RWPE2 (cell line): ENCODE results near the gene GUK1.

ENCODE experiments used
- ATAC-seq: fragments of 200-7000 bp; cut with Tn5 transposase; 3 replicates; pipeline ENCODE4 v1.9.1; 2021; ENCODE audit warnings: low read depth
- DNase-seq: peaks from one replicate; pipeline ENCODE4 v3.0.0-alpha.2; 2020; ENCODE audit warnings: low spot score
- H3K27ac ChIP-seq: fragments of 450-650 bp; 2 replicates; pipeline ENCODE4 v1.5.1; 2017; ENCODE audit warnings: mild to moderate bottlenecking; ENCODE audit not compliant: poor library complexity, severe bottlenecking
- H3K27me3 ChIP-seq: fragments of 250-450 bp; sonication (Bioruptor Pico); 2 replicates; pipeline ENCODE4 v1.5.1; 2021; ENCODE audit warnings: mild to moderate bottlenecking, moderate library complexity; ENCODE audit not compliant: insufficient read depth, poor library complexity, severe bottlenecking
- H3K36me3 ChIP-seq: fragments of 250-450 bp; sonication (Bioruptor Pico); 2 replicates; pipeline ENCODE4 v1.5.1; 2020; ENCODE audit warnings: low read depth, mild to moderate bottlenecking, moderate library complexity
- H3K4me1 ChIP-seq: fragments of 250-450 bp; sonication (Bioruptor Pico); 2 replicates; pipeline ENCODE4 v1.5.1; 2021; ENCODE audit warnings: mild to moderate bottlenecking, moderate library complexity; ENCODE audit not compliant: insufficient read depth, poor library complexity, severe bottlenecking
- H3K4me3 ChIP-seq: fragments of 250-450 bp; sonication (Bioruptor Pico); 2 replicates; pipeline ENCODE4 v1.5.1; 2021; ENCODE audit warnings: mild to moderate bottlenecking, moderate library complexity; ENCODE audit not compliant: severe bottlenecking
- H3K9me3 ChIP-seq: fragments of 250-450 bp; sonication (Bioruptor Pico); 2 replicates; pipeline ENCODE4 v1.5.1; 2021; ENCODE audit warnings: mild to moderate bottlenecking, moderate library complexity; ENCODE audit not compliant: severe bottlenecking
- TF ChIP-seq, protein P1 (sequence below): fragments of 450-650 bp; IDR thresholded peaks from one replicate; pipeline ENCODE4 v1.5.1; 2017; ENCODE audit warnings: mild to moderate bottlenecking, moderate library complexity; ENCODE audit not compliant: poor library complexity, severe bottlenecking

GUK1 gene

DNA sequence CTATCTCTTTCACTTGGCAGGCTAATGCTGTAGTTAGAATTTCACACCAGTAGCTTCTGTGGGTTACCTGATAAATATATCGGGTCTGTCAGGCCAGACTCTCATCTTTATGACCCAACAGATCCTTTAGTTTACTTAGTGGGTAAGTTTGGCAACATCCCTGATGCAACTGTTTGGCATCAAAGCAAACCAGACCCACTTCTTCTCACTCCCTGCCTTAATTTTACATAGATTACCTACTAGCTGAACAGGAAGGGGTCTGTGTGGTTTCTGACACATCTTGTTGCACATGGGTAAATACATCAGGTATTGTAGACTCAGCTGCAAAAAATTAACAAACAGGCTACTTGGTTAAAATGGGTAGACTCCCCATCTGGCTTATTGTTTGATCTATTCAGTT, 3.2 kb upstream of the GUK1 start:
- Histone ChIP-seq H3K9me3 (no peaks in the 10 kb centered on the region), H3K36me3 (peaks cover 6% of the 10 kb centered on the region), H3K4me1 (no peaks in the 10 kb centered on the region), H3K27ac (no peak overlapping the region), H3K4me3 (no peak overlapping the region), H3K27me3 (no peaks in the 10 kb centered on the region)
- ATAC-seq (no peak), DNase-seq (no peak)
- TF ChIP-seq, protein P1, sequence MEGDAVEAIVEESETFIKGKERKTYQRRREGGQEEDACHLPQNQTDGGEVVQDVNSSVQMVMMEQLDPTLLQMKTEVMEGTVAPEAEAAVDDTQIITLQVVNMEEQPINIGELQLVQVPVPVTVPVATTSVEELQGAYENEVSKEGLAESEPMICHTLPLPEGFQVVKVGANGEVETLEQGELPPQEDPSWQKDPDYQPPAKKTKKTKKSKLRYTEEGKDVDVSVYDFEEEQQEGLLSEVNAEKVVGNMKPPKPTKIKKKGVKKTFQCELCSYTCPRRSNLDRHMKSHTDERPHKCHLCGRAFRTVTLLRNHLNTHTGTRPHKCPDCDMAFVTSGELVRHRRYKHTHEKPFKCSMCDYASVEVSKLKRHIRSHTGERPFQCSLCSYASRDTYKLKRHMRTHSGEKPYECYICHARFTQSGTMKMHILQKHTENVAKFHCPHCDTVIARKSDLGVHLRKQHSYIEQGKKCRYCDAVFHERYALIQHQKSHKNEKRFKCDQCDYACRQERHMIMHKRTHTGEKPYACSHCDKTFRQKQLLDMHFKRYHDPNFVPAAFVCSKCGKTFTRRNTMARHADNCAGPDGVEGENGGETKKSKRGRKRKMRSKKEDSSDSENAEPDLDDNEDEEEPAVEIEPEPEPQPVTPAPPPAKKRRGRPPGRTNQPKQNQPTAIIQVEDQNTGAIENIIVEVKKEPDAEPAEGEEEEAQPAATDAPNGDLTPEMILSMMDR: no peak

DNA sequence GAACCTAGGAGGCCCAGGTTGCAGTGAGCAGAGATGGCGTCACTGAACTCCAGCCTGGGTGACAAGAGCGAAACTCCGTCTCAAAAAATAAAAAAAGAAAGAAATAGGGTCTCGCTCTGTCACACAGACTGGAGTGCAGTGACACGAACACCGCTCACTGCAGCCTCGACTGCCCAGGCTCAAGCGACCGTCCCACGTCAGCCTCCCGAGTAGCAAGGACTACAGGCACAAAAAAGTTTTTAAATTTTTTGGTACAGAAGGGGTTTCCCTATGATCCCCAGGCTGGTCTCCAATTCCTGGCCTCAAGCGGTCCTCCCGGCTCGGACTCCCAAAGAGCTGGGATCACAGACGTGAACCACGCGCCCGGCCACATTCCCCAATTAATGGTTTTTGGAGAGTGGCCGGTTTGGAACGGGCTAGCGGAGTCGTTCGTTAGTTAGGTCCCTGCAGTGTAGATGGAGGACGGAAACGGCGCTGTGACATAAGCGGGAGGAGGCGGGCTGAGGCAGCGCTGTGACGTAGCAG, 611 bp upstream of the GUK1 start:
- Histone ChIP-seq H3K27ac (peak overlapping the region; percentile 69), H3K4me3 (peak overlapping the region; percentile 92), H3K9me3 (no peaks in the 10 kb centered on the region), H3K27me3 (no peaks in the 10 kb centered on the region), H3K4me1 (no peaks in the 10 kb centered on the region), H3K36me3 (peaks cover 8% of the 10 kb centered on the region)
- ATAC-seq: no peak
- no peak for DNase-seq
- TF ChIP-seq, protein P1: no peak

DNA sequence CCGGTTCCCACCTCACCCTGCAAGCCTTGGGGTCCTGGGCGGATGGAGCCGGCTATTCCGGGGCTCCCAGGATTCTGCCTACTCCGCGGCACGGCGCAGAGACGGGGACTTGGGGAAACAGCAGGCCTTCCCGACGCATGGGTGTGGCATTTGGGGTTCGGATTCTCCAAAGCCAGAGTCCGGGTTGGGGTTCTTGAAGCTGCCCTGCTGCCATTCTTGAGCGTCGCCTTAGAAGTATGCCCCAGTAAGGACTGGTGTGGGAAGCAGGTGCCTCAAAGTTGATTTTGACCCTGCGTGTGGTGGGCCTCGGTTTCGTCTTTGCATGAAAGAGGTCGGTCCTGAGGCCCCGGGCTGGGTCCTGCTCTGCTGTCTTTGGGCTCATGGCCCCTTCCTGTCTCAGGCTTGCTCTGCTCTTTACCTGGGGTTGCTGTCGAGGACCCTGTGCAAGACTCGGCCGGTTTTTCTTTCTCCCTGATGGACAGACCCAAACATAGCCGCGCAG, 696 bp downstream of the GUK1 start:
- H3K36me3 ChIP-seq: peaks cover 8% of the 10 kb centered on the region
- TF ChIP-seq, protein P1: no peak
- H3K4me3 ChIP-seq: peak overlapping the region; percentile 92
- ATAC-seq (no peak), DNase-seq (no peak)
- no peaks in the 10 kb centered on the region for H3K4me1 ChIP-seq
- no peaks in the 10 kb centered on the region for H3K27me3 ChIP-seq
- H3K9me3 ChIP-seq: no peaks in the 10 kb centered on the region
- H3K27ac ChIP-seq: peak overlapping the region; percentile 69

DNA sequence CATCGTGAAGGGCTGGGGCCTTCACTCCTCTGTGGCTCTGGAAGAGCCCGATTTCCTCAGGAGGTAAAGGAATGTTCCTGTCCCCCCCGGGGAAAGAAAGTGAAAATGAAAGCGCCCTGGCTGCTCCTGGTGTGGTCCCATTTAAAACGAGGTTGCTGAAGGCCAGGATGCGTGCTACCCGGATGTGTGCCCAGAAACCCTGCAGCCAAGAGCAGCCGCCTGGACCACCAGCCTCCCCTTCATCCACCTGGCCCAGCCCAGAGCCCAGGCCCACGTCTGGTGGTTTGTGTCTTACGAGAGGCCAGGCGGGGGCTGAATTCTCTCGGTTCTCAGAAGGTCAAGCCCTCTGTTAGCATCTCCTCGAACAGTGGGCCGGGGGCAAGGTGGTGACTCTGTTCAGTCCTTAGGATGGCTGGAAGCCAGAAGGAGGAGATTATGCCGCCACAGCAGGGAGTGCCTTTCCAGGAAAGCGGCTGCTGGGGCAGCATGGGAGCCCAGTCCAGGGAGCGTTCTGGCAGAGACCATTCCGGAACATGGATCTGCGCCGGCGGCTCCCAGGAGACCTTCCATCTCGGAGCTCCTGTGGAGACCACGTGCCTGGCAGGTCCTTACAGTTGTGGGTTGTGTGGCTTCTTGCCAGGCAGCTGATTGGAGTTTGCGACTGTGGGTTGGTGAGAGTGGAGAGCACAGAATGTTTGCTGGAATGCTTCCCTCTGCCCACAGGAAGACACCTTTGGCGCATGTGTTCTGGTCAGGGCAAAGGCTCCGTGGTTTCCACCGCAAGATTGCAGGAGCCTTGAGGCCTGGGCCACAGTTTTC, 1.4 kb downstream of the GUK1 start:
- Histone ChIP-seq H3K27me3 (no peaks in the 10 kb centered on the region), H3K36me3 (peaks cover 8% of the 10 kb centered on the region), H3K4me3 (peak overlapping the region; percentile 92), H3K27ac (peak overlapping the region; percentile 69), H3K9me3 (no peaks in the 10 kb centered on the region), H3K4me1 (no peaks in the 10 kb centered on the region)
- DNase-seq (peak; percentile 54), ATAC-seq (no peak)
- TF ChIP-seq, protein P1: no peak
